Measurements from ENCODE around the gene ZNF444. TPM values are rescaled to one million over a fixed set of nuclear protein-coding genes. Genes with fewer than 3 reads are reported as not detected.
"Not testable (repeated sequence)": the region's sequence is repeated elsewhere in the genome, so short reads cannot be mapped to it uniquely, and the experiment has no call there.

Gene ZNF444
- total RNA-seq, 6 experiments from 2014 or later: 20.6 to 28.4 (median 22.5) TPM

GRCh38 chr19:56174550-56174949 lies 33.5 kb downstream of the ZNF444 start:
- Mint-ChIP-seq H3K27me3 (ENCODE audit: insufficient read depth) (peaks cover 12% of the 10 kb centered on the region), H3K4me1 (ENCODE audit: low read depth) (no peaks in the 10 kb centered on the region), H3K4me3 (no peak overlapping the region), H3K36me3 (ENCODE audit: low read depth) (no peaks in the 10 kb centered on the region), H3K27ac (no peak overlapping the region), H3K9me3 (no peaks in the 10 kb centered on the region)
- no peak for DNase-seq
- TF ChIP-seq CTCF (IDR thresholded peaks at IDR 0.05): no peak

DNA sequence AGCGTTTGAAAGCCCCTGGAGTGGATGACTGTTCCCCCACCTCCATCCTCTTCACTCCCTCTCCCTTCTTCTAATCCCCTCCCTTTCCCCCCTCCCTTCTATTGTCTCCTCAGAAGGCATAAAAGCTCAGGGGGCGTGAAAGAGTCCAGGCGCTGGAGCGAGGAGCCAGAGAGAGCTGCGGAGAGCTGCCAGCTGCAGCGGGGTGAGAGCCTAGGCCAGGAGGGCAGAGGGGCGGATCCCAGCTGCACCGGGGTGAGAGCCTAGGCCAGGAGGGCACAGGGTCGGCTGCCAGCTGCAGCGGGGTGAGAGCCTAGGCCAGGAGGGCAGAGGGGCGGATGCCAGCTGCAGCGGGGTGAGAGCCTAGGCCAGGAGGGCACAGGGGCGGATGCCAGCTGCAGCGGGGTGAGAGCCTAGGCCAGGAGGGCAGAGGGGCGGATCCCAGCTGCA lies 34.8 kb downstream of the ZNF444 start, which contains the start of gene GALP:
GALP (plus strand) TSS at position 148 of the 447 bp plus-strand sequence. CDS start 1,101 bp downstream, outside the sequence.
- H3K27ac Mint-ChIP-seq; H3K4me3 Mint-ChIP-seq; DNase-seq; H3K36me3 Mint-ChIP-seq (ENCODE audit: low read depth); H3K9me3 Mint-ChIP-seq; H3K4me1 Mint-ChIP-seq (ENCODE audit: low read depth): not testable (repeated sequence)
- peaks cover 12% of the 10 kb centered on the region for H3K27me3 Mint-ChIP-seq (ENCODE audit: insufficient read depth)

DNA sequence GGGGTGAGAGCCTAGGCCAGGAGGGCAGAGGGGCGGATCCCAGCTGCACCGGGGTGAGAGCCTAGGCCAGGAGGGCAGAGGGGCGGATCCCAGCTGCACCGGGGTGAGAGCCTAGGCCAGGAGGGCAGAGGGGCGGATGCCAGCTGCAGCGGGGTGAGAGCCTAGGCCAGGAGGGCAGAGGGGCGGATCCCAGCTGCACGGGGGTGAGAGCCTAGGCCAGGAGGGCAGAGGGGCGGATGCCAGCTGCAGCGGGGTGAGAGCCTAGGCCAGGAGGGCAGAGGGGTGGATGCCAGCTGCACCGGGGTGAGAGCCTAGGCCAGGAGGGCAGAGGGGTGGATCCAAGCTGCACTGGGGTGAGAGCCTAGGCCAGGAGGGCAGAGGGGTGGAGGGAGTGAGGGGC lies 35.2 kb downstream of the ZNF444 start:
- H3K36me3 Mint-ChIP-seq (ENCODE audit: low read depth); H3K27ac Mint-ChIP-seq; H3K4me1 Mint-ChIP-seq (ENCODE audit: low read depth); DNase-seq; H3K9me3 Mint-ChIP-seq; H3K4me3 Mint-ChIP-seq: not testable (repeated sequence)
- H3K27me3 Mint-ChIP-seq (ENCODE audit: insufficient read depth): peaks cover 12% of the 10 kb centered on the region

- no peak for DNase-seq
- Mint-ChIP-seq H3K9me3 (peaks cover 8% of the 10 kb centered on the region; the same call in 1 of the 2 replicates), H3K4me1 (ENCODE audit: low read depth) (no peaks in the 10 kb centered on the region), H3K4me3 (no peak overlapping the region), H3K27ac (no peak overlapping the region), H3K27me3 (ENCODE audit: insufficient read depth) (peaks cover 12% of the 10 kb centered on the region), H3K36me3 (ENCODE audit: low read depth) (no peaks in the 10 kb centered on the region)
- TF ChIP-seq CTCF (IDR thresholded peaks at IDR 0.05): no peak
Measured at GRCh38 chr19:56176881-56177280, 35.8 kb downstream of the ZNF444 start.

- Mint-ChIP-seq H3K4me1 (ENCODE audit: low read depth) (no peaks in the 10 kb centered on the region), H3K27ac (no peak overlapping the region), H3K27me3 (ENCODE audit: insufficient read depth) (peaks cover 12% of the 10 kb centered on the region), H3K36me3 (ENCODE audit: low read depth) (no peaks in the 10 kb centered on the region), H3K4me3 (no peak overlapping the region), H3K9me3 (peaks cover 8% of the 10 kb centered on the region; the same call in 1 of the 2 replicates)
- no peak for TF ChIP-seq CTCF (IDR thresholded peaks at IDR 0.05)
- DNase-seq: no peak
Measured at GRCh38 chr19:56177564-56178243, 36.6 kb downstream of the ZNF444 start.

- 0 out of 2 replicates have a peak, but pooled peaks have one; percentile 16 for TF ChIP-seq CTCF (IDR thresholded peaks at IDR 0.05)
- no peak for DNase-seq
- H3K9me3 Mint-ChIP-seq: peaks cover 12% of the 10 kb centered on the region
- no peak overlapping the region for H3K27ac Mint-ChIP-seq
- no peaks in the 10 kb centered on the region for H3K4me1 Mint-ChIP-seq (ENCODE audit: low read depth)
- no peak overlapping the region for H3K4me3 Mint-ChIP-seq
- H3K36me3 Mint-ChIP-seq (ENCODE audit: low read depth): no peaks in the 10 kb centered on the region
- H3K27me3 Mint-ChIP-seq (ENCODE audit: insufficient read depth): peaks cover 2% of the 10 kb centered on the region; the same call in 1 of the 2 replicates
Measured at GRCh38 chr19:56189785-56190184, 48.7 kb downstream of the ZNF444 start.
